Measurements from ENCODE around the gene EYS.

EYS gene

GRCh38 chr6:65707126-65707826, at the start of gene EYS:
Gene EYS (minus strand): TSS chr6:65707226. CDS start chr6:65495410, 211,816 bp downstream.
- no peaks in the 10 kb centered on the region for H3K4me1 Mint-ChIP-seq
- TF ChIP-seq CTCF (IDR thresholded peaks at IDR 0.05), result no peak
- no peaks in the 10 kb centered on the region for H3K36me3 Mint-ChIP-seq (ENCODE audit: low read depth)
- no peaks in the 10 kb centered on the region for H3K27me3 Mint-ChIP-seq (ENCODE audit: low read depth, poor library complexity)
- H3K27ac Mint-ChIP-seq, result no peak within 1 kb of the TSS
- no peak for DNase-seq
- no peak within 1 kb of the TSS for H3K4me3 Mint-ChIP-seq
- no peaks in the 10 kb centered on the region for H3K9me3 Mint-ChIP-seq

- Mint-ChIP-seq H3K27me3 (ENCODE audit: low read depth, poor library complexity) (no peaks in the 10 kb centered on the region), H3K9me3 (peaks cover 6% of the 10 kb centered on the region), H3K27ac (no peak overlapping the region), H3K4me3 (no peak overlapping the region), H3K4me1 (no peaks in the 10 kb centered on the region), H3K36me3 (ENCODE audit: low read depth) (no peaks in the 10 kb centered on the region)
- no peak for DNase-seq
- no peak for TF ChIP-seq CTCF (IDR thresholded peaks at IDR 0.05)
Measured at GRCh38 chr6:65746302-65746701, 39.3 kb upstream of the EYS start.

- Mint-ChIP-seq H3K36me3 (ENCODE audit: low read depth) (no peaks in the 10 kb centered on the region), H3K4me1 (no peaks in the 10 kb centered on the region), H3K4me3 (no peak overlapping the region), H3K9me3 (peaks cover 6% of the 10 kb centered on the region), H3K27ac (no peak overlapping the region), H3K27me3 (ENCODE audit: low read depth, poor library complexity) (no peaks in the 10 kb centered on the region)
- TF ChIP-seq CTCF (IDR thresholded peaks at IDR 0.05), result no peak
- no peak for DNase-seq
Measured at GRCh38 chr6:65745614-65746013, 38.6 kb upstream of the EYS start.

- no peak overlapping the region for H3K4me3 Mint-ChIP-seq
Measured at GRCh38 chr6:65728879-65729479, 22.0 kb upstream of the EYS start.

GRCh38 chr6:65719101-65719500, 12.1 kb upstream of the EYS start:
- Mint-ChIP-seq H3K27ac (no peak overlapping the region), H3K27me3 (ENCODE audit: low read depth, poor library complexity) (peaks cover 3% of the 10 kb centered on the region), H3K9me3 (peaks cover 4% of the 10 kb centered on the region), H3K36me3 (ENCODE audit: low read depth) (no peaks in the 10 kb centered on the region), H3K4me3 (no peak overlapping the region), H3K4me1 (peaks cover 4% of the 10 kb centered on the region)
- no peak for TF ChIP-seq CTCF (IDR thresholded peaks at IDR 0.05)
- DNase-seq, result no peak

More at GRCh38 chr6:65728879-65729479, 22.0 kb upstream of the EYS start:
- Mint-ChIP-seq H3K27ac (no peak overlapping the region), H3K9me3 (no peaks in the 10 kb centered on the region), H3K36me3 (ENCODE audit: low read depth) (no peaks in the 10 kb centered on the region), H3K4me1 (peaks cover 8% of the 10 kb centered on the region), H3K27me3 (ENCODE audit: low read depth, poor library complexity) (peaks cover 2% of the 10 kb centered on the region)
- DNase-seq, result no peak
- no peak for TF ChIP-seq CTCF (IDR thresholded peaks at IDR 0.05)

GRCh38 chr6:65711531-65711930, 4.5 kb upstream of the EYS start:
- Mint-ChIP-seq H3K27me3 (ENCODE audit: low read depth, poor library complexity) (no peaks in the 10 kb centered on the region), H3K27ac (no peak overlapping the region), H3K4me1 (peaks cover 9% of the 10 kb centered on the region), H3K4me3 (no peak overlapping the region), H3K9me3 (no peaks in the 10 kb centered on the region), H3K36me3 (ENCODE audit: low read depth) (no peaks in the 10 kb centered on the region)
- TF ChIP-seq CTCF (IDR thresholded peaks at IDR 0.05), result no peak
- DNase-seq, result no peak
